ENCODE data around the gene SCYGR2. TPM values are rescaled to one million over a fixed set of nuclear protein-coding genes. Genes with fewer than 3 reads are reported as not detected.

Gene SCYGR2
- polyA plus RNA-seq, 1 donor = not detected

- no peak for DNase-seq (ENCODE audit: low read depth)
Observed at GRCh38 chr2:227612546-227613271, 14.0 kb downstream of the SCYGR2 start.

- DNase-seq (ENCODE audit: low read depth) = no peak
Observed at GRCh38 chr2:227613272-227613660, 14.6 kb downstream of the SCYGR2 start.

- DNase-seq (ENCODE audit: low read depth) = no peak
Observed at GRCh38 chr2:227614246-227614645, 15.6 kb downstream of the SCYGR2 start.

GRCh38 chr2:227614740-227615139 is 16.0 kb downstream of the SCYGR2 start, which contains the start of gene SCYGR3:
TSS of gene SCYGR3 (minus strand) at chr2:227614840. CDS start at chr2:227614840, 0 bp downstream.
- DNase-seq (ENCODE audit: low read depth) = no peak

GRCh38 chr2:227615181-227615580 is 16.5 kb downstream of the SCYGR2 start:
- no peak for DNase-seq (ENCODE audit: low read depth)

- DNase-seq (ENCODE audit: low read depth) = no peak
Observed at GRCh38 chr2:227615906-227616305, 17.2 kb downstream of the SCYGR2 start.

GRCh38 chr2:227616631-227617030 is 17.9 kb downstream of the SCYGR2 start:
- DNase-seq (ENCODE audit: low read depth) = no peak

DNA sequence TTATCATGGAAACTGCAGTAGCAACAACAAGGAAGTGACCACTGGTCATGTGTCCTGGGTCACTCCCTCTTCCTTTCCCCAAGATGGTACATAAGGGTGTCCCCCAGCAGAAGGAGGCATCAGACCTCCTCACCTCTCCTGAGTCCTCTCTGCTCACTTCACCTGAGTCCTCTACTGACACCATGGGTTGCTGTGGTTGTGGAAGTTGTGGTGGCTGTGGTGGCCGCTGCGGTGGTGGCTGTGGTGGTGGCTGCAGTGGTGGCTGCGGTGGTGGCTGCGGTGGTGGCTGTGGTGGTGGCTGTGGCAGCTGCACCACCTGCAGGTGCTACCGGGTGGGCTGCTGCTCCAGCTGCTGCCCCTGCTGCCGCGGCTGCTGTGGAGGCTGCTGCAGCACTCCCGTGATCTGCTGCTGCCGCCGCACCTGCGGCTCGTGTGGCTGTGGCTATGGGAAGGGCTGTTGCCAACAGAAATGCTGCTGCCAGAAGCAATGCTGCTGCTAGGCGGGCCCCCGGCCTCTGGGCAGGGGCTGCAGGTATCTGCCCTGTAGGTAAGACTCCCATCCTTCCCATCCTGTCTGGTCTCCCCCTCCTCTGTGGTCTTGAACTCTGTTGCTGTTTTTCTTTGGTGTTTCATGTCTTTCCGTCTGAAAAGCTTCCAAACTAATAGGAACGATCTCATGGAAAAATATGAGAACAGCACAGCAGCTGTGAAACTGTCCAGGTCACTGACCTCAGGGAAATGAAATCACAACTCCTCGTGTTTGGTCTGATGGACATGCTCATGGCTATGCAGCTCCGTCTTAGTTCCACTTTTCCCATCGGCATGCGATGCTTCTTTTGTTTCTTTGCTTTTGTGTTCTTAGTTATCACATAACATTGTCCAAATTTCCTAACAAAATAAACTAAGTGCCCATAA is 18.9 kb downstream of the SCYGR2 start, which contains the start of gene SCYGR4:
TSS of gene SCYGR4 (plus strand) at position 183 of the 915 bp plus-strand sequence. CDS start at position 183, 0 bp downstream.
- peak; percentile 65 for DNase-seq (ENCODE audit: low read depth)

GRCh38 chr2:227623226-227623625 is 24.5 kb downstream of the SCYGR2 start:
- DNase-seq (ENCODE audit: low read depth) = no peak

GRCh38 chr2:227625420-227625819 is 26.7 kb downstream of the SCYGR2 start:
- no peak for DNase-seq (ENCODE audit: low read depth)

DNA sequence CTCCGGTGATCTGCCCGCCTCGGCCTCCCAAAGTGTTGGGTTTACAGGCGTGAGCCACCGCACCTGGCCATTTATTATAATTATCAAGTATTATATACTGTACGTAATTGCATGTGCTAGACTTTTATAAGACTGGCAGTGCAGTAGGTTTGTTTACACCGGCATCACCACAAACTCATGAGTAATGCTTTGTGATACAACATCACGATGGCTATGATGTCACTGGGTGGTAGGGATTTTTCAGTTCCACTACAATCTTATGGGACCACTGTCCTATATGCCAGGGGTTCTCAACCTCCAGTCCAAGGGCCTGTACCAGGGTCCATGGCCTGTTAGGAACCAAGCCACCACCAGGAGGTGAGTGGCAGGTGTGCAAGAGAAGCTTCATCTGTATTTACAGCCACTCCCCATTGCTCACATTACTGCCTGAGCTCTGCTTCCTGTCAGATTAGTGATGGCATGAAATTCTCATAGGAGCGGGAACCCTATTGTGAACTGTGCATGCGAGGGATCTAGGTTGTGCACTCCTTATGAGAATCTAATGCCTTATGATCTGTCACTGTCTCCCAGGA is 28.0 kb downstream of the SCYGR2 start:
- DNase-seq (ENCODE audit: low read depth) = no peak

- no peak for DNase-seq (ENCODE audit: low read depth)
Observed at GRCh38 chr2:227627769-227628168, 29.1 kb downstream of the SCYGR2 start.

GRCh38 chr2:227629435-227629834 is 30.7 kb downstream of the SCYGR2 start:
- DNase-seq (ENCODE audit: low read depth) = no peak

GRCh38 chr2:227630322-227630721 is 31.6 kb downstream of the SCYGR2 start:
- DNase-seq (ENCODE audit: low read depth) = no peak

GRCh38 chr2:227632827-227633226 is 34.1 kb downstream of the SCYGR2 start:
- DNase-seq (ENCODE audit: low read depth) = no peak

GRCh38 chr2:227634201-227634600 is 35.5 kb downstream of the SCYGR2 start:
- DNase-seq (ENCODE audit: low read depth) = no peak

GRCh38 chr2:227642656-227643055 is 44.0 kb downstream of the SCYGR2 start:
- no peak for DNase-seq (ENCODE audit: low read depth)

DNA sequence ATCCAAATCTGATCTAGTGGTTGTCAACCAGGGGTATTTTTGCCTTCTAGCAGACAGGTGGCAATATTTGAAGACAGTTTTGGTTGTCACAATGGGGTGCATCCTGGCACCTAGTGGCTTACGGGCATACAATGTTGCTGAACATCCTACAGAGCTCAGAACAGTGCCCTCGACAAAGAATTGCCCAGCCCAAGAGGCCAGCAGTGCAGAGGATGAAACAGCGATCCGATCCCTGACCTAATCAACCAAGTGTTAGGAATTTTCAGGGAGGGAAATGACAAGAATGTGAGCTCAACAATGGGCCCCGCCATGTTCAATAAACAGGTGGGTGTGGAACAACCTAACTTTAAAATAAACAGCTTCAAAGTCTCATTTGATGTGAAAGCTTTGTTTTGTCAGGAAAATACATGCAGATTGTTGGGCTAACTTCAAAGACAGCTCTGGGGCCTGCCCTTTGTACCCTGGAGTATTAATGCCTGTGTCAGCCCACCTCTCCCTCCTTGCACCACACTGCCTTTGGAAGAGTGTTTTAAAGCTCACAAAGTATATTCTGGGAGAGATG is 45.4 kb downstream of the SCYGR2 start:
- no peak for DNase-seq (ENCODE audit: low read depth)

Data from forelimb muscle (tissue), 1 donor.